ENCODE measurements around the gene CCDC74A.
A peak's percentile ranks its signal among the peaks of the same experiment; 100 is the strongest.
"Not testable (repeated sequence)": the region's sequence is repeated elsewhere in the genome, so short reads cannot be mapped to it uniquely, and the experiment has no call there.

CCDC74A gene

DNA sequence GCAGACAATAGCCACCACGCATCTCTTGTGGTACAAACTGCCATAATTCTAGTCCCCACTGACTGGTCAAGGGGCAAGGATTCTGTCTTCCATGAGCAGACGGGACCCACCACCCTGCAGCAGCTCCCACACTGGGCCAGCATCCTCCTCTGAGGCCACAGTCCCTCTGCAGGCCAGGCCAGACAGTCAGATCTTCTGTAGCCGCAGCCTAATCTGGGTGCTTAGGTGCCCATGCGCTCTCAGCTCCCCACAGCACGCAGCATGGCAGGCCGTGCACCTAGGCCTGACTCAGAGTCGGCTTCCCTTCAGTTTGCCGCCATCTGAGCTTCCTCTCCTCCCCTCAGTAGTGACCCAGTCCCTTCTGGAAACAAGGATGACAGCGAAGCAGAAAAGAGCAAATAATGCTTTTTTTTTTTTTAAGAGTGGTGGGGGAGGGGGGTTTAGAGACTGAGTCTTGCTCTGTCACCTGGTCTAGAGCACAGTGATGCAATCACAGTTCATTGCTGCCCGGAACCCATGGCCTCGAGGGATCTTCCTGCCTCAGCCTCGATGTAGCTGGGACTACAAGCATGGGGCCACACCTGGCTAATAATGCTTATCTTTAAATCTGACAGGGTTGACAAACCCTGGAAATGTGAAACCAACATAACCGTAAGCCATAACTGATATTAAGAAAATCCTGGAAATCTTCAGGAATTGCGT, 41.3 kb upstream of the CCDC74A start:
- Histone ChIP-seq H4K20me1 (ENCODE audit: insufficient read depth, low read length) (peaks cover 40% of the 10 kb centered on the region), H3K4me1 (ENCODE audit: insufficient read depth, low read length) (peaks cover 26% of the 10 kb centered on the region), H3K36me3 (ENCODE audit: insufficient read depth, low read length) (peaks cover 74% of the 10 kb centered on the region), H3K79me2 (ENCODE audit: insufficient read depth, low read length) (peaks cover 62% of the 10 kb centered on the region)
- H3K9ac ChIP-seq (ENCODE audit: low read depth, low read length); H3K9me3 ChIP-seq (ENCODE audit: insufficient read depth, low read length, severe bottlenecking); DNase-seq; H3K27me3 ChIP-seq (ENCODE audit: insufficient read depth, low read length, poor library complexity); ATAC-seq (ENCODE audit: insufficient read depth, low read depth); H3K4me3 ChIP-seq (ENCODE audit: low read depth in 1 of 2, low read length in 2 of 2); H3K27ac ChIP-seq (ENCODE audit: low read length); H2AFZ ChIP-seq (ENCODE audit: low read depth, low read length); H3K4me2 ChIP-seq (ENCODE audit: insufficient read depth, low read length): not testable (repeated sequence)

DNA sequence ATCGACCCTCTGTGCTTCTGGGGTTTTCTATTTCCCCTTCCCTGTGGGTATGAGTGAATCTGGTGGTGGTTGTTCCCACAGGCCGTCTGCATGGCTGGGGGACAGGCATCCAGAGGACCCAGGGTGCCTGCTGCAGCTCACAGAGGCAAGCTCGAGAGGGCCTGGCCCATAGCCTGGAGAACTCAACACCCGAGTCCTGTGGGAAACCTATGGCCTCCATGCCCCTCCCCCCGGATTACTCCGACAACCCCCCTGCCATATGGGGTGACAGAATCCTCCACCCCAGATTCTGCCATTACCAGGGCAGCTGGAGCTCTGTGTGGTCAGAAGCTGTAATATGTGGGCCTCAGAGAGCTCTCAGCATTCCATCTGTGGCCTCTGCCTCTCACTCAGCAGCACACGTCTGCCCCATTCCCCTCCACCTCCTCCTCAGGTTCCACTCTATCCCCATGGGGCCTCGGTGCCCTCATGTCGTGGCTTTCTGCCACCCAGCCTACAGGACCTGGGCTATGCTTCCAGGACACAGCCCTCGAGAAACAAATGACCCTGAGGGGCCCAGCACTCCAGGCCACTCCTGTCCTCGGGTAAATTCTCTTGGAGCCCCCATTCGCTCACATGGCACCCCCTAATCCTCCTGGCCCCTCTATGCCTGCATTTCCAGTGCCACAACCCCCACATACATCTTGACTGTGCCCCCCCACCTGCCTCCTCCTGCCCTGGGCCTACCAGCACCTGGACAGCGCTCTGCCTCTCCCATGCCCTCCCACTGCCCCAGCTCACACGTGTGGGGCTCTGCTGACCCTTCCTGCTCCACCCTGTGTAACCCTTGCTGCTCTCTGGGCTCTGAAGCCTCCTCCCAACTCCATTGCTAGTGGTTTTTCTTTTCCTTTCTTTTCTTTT, 39.1 kb upstream of the CCDC74A start:
- Histone ChIP-seq H3K36me3 (ENCODE audit: insufficient read depth, low read length) (peaks cover 65% of the 10 kb centered on the region), H3K9me3 (ENCODE audit: insufficient read depth, low read length, severe bottlenecking) (no peaks in the 10 kb centered on the region), H3K27ac (ENCODE audit: low read length) (no peak overlapping the region; the same call in 1 of the 2 replicates), H3K27me3 (ENCODE audit: insufficient read depth, low read length, poor library complexity) (no peaks in the 10 kb centered on the region), H3K79me2 (ENCODE audit: insufficient read depth, low read length) (peaks cover 79% of the 10 kb centered on the region), H3K4me3 (ENCODE audit: low read depth in 1 of 2, low read length in 2 of 2) (no peak overlapping the region), H2AFZ (ENCODE audit: low read depth, low read length) (no peak overlapping the region), H3K9ac (ENCODE audit: low read depth, low read length) (no peak overlapping the region), H4K20me1 (ENCODE audit: insufficient read depth, low read length) (peaks cover 40% of the 10 kb centered on the region), H3K4me1 (ENCODE audit: insufficient read depth, low read length) (peaks cover 26% of the 10 kb centered on the region), H3K4me2 (ENCODE audit: insufficient read depth, low read length) (no peak overlapping the region)
- DNase-seq (no peak), ATAC-seq (ENCODE audit: insufficient read depth, low read depth) (no peak)
- TF ChIP-seq, protein P1, sequence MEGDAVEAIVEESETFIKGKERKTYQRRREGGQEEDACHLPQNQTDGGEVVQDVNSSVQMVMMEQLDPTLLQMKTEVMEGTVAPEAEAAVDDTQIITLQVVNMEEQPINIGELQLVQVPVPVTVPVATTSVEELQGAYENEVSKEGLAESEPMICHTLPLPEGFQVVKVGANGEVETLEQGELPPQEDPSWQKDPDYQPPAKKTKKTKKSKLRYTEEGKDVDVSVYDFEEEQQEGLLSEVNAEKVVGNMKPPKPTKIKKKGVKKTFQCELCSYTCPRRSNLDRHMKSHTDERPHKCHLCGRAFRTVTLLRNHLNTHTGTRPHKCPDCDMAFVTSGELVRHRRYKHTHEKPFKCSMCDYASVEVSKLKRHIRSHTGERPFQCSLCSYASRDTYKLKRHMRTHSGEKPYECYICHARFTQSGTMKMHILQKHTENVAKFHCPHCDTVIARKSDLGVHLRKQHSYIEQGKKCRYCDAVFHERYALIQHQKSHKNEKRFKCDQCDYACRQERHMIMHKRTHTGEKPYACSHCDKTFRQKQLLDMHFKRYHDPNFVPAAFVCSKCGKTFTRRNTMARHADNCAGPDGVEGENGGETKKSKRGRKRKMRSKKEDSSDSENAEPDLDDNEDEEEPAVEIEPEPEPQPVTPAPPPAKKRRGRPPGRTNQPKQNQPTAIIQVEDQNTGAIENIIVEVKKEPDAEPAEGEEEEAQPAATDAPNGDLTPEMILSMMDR (IDR thresholded peaks at IDR 0.05; ENCODE audit: borderline replicate concordance, extremely low read depth, low read length, poor library complexity, severe bottlenecking): no peak
- no peak for TF ChIP-seq EZH2 (IDR thresholded peaks at IDR 0.05; ENCODE audit: borderline replicate concordance, low read depth, low read length, severe bottlenecking)

DNA sequence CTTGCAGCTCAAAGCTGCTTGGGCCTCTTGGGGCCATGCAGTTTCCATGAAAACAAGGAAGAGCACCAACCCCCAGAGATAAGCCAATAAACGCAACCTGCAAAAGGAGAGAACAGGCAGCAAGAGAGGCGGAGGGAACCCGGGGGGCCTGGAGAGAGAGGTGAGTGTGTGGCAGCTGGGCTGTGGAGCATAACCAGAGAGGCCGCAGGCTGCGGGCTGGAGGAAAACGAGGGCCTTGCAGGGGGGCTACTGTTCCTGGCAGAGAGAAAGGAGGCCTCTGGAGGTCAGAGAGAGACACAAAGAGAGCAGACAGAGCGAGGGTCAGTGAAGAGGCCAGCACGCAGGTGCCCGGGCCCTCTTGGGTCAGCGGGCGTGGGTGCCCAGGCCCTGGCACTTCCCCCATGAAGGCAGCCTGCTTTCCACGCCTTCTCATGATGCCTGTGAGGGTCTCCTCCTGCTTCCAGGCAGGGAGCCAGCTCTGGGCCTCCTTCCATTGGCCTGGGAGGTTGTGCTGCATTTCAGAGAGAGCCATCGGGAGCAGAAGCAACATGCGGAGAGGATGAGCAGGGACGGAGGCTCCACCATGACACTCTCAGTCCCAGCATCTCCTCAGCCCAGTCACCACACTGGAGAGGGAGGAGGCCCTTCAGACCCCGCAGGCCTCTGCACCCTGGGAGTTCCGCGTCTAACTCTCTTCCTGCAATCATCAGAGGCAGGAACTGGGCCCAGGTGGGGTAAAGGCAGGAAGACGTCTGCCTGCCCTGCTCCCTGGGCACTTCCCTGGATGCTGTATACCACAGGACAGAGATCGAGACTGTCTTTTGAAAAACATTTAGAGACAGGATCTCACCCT, 36.8 kb upstream of the CCDC74A start:
- ATAC-seq (ENCODE audit: insufficient read depth, low read depth): peak; percentile 58

DNA sequence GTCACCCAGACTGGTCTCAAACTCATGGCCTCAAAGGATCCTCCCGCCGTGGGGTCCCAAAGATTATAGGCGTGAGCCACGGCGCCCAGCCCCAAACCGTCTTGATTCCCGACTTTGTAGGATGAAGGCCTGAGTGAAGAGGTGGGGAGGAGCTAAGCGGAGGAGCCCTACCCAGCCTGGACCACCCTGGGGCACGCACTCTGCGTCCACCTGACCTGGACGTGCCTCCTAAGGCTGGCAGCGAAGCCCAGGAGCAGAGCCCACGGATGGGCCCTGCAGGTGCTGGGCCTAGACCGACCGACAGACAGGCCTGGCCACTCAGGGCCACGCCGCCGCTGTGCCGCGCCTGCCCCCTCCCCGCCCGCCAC, 36.2 kb upstream of the CCDC74A start:
- H3K4me3 ChIP-seq (ENCODE audit: low read depth in 1 of 2, low read length in 2 of 2): peak overlapping the region; percentile 24 to 91; a peak in 3 of 4 replicates
- peaks cover 40% of the 10 kb centered on the region for H3K36me3 ChIP-seq (ENCODE audit: insufficient read depth, low read length)
- H3K27ac ChIP-seq (ENCODE audit: low read length): peak overlapping the region; percentile 95
- DNase-seq; H3K27me3 ChIP-seq (ENCODE audit: insufficient read depth, low read length, poor library complexity); H3K9me3 ChIP-seq (ENCODE audit: insufficient read depth, low read length, severe bottlenecking): not testable (repeated sequence)
- peaks cover 96% of the 10 kb centered on the region for H3K79me2 ChIP-seq (ENCODE audit: insufficient read depth, low read length)
- peaks cover 53% of the 10 kb centered on the region for H4K20me1 ChIP-seq (ENCODE audit: insufficient read depth, low read length)
- H2AFZ ChIP-seq (ENCODE audit: low read depth, low read length): peak overlapping the region; percentile 71
- peak; percentile 14 for ATAC-seq (ENCODE audit: insufficient read depth, low read depth)
- H3K4me1 ChIP-seq (ENCODE audit: insufficient read depth, low read length): peaks cover 52% of the 10 kb centered on the region
- H3K4me2 ChIP-seq (ENCODE audit: insufficient read depth, low read length): peak overlapping the region; percentile 87
- H3K9ac ChIP-seq (ENCODE audit: low read depth, low read length): peak overlapping the region; percentile 99

More for the DNA sequence above, 36.8 kb upstream of the CCDC74A start:
- H3K4me3 ChIP-seq (ENCODE audit: low read depth in 1 of 2, low read length in 2 of 2): peak overlapping the region; percentile 24 to 91; a peak in 3 of 4 replicates
- H3K27ac ChIP-seq (ENCODE audit: low read length): peak overlapping the region; percentile 95
- H3K4me1 ChIP-seq (ENCODE audit: insufficient read depth, low read length): peaks cover 46% of the 10 kb centered on the region
- H4K20me1 ChIP-seq (ENCODE audit: insufficient read depth, low read length): peaks cover 54% of the 10 kb centered on the region
- peak overlapping the region; percentile 87 for H3K4me2 ChIP-seq (ENCODE audit: insufficient read depth, low read length)
- not testable (repeated sequence) for H3K27me3 ChIP-seq (ENCODE audit: insufficient read depth, low read length, poor library complexity); H3K9me3 ChIP-seq (ENCODE audit: insufficient read depth, low read length, severe bottlenecking)
- peak overlapping the region; percentile 99 for H3K9ac ChIP-seq (ENCODE audit: low read depth, low read length)
- DNase-seq: peak; percentile 69
- H3K36me3 ChIP-seq (ENCODE audit: insufficient read depth, low read length): peaks cover 46% of the 10 kb centered on the region
- H2AFZ ChIP-seq (ENCODE audit: low read depth, low read length): peak overlapping the region; percentile 71
- H3K79me2 ChIP-seq (ENCODE audit: insufficient read depth, low read length): peaks cover 94% of the 10 kb centered on the region

DNA sequence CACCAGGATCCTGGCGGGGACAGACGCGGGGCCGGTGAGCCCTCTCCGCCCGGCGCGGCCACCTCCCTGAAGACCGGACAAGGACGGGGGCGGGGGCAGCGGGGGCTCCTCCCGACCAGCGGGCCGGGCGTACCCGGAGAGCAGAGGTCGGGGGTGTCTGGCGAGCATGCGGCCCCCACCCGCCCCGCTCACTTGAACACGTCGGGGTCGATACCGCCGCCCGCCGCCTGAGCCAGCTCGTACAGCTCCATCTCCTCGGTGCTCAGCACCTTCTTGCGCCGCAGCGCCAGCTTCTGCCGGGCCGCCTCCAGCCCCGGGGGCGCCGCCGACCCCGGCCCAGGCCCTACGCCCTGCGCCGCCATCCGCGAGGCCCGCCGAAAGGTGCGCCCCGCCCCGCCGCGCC, 35.7 kb upstream of the CCDC74A start, which contains the start of gene MZT2A:
Gene MZT2A, minus strand, starts transcription at position 383 of the 403 bp plus-strand sequence. Its CDS starts 21 bp downstream, at position 362.
- not testable (repeated sequence) for H3K27me3 ChIP-seq (ENCODE audit: insufficient read depth, low read length, poor library complexity); H3K9me3 ChIP-seq (ENCODE audit: insufficient read depth, low read length, severe bottlenecking); DNase-seq
- H3K4me3 ChIP-seq (ENCODE audit: low read depth in 1 of 2, low read length in 2 of 2): peak within 1 kb of the TSS; percentile 73 to 91
- H4K20me1 ChIP-seq (ENCODE audit: insufficient read depth, low read length): peaks cover 50% of the 10 kb centered on the region
- H3K79me2 ChIP-seq (ENCODE audit: insufficient read depth, low read length): peaks cover 96% of the 10 kb centered on the region
- peak within 1 kb of the TSS; percentile 98 for H2AFZ ChIP-seq (ENCODE audit: low read depth, low read length)
- peak within 1 kb of the TSS; percentile 87 for H3K4me2 ChIP-seq (ENCODE audit: insufficient read depth, low read length)
- H3K9ac ChIP-seq (ENCODE audit: low read depth, low read length): peak within 1 kb of the TSS; percentile 99
- H3K27ac ChIP-seq (ENCODE audit: low read length): peak within 1 kb of the TSS; percentile 100
- peak; percentile 6 for ATAC-seq (ENCODE audit: insufficient read depth, low read depth)
- H3K36me3 ChIP-seq (ENCODE audit: insufficient read depth, low read length): peaks cover 39% of the 10 kb centered on the region
- H3K4me1 ChIP-seq (ENCODE audit: insufficient read depth, low read length): peaks cover 53% of the 10 kb centered on the region
